ENCODE results near the gene TSC2.

The TSC2 gene

GRCh38 chr16:2045965-2046892 is 1.6 kb upstream of the TSC2 start:
- TF ChIP-seq REST (IDR thresholded peaks at IDR 0.05; ENCODE audit: low read depth) (no peak), NFIC (IDR thresholded peaks at IDR 0.05) (no peak), CEBPB (IDR thresholded peaks at IDR 0.05) (no peak), USF1 (IDR thresholded peaks at IDR 0.05) (no peak), TEAD4 (IDR thresholded peaks at IDR 0.05) (no peak), ZBTB7A (IDR thresholded peaks at IDR 0.05; ENCODE audit: low read depth) (no peak), CREB1 (IDR thresholded peaks at IDR 0.05; ENCODE audit: low read depth) (no peak), EP300 (IDR thresholded peaks at IDR 0.05; ENCODE audit: borderline replicate concordance) (no peak), YY1 (IDR thresholded peaks at IDR 0.05; ENCODE audit: low read depth) (no peak), TAF1 (IDR thresholded peaks at IDR 0.05; ENCODE audit: low read depth) (no peak), TCF12 (IDR thresholded peaks at IDR 0.05; ENCODE audit: low read depth) (no peak), FOXM1 (IDR thresholded peaks at IDR 0.05; ENCODE audit: borderline replicate concordance, low read depth) (no peak), MAX (IDR thresholded peaks at IDR 0.05) (no peak), EGR1 (IDR thresholded peaks at IDR 0.05) (no peak), RAD21 (IDR thresholded peaks at IDR 0.05; ENCODE audit: low read depth) (no peak)

- no peak for TF ChIP-seq TAF1 (IDR thresholded peaks at IDR 0.05; ENCODE audit: low read depth)
- no peak for TF ChIP-seq EGR1 (IDR thresholded peaks at IDR 0.05)
- no peak for TF ChIP-seq TEAD4 (IDR thresholded peaks at IDR 0.05)
- TF ChIP-seq CREB1 (IDR thresholded peaks at IDR 0.05; ENCODE audit: low read depth): no peak
- TF ChIP-seq RAD21 (IDR thresholded peaks at IDR 0.05; ENCODE audit: low read depth): no peak
- no peak for TF ChIP-seq NFIC (IDR thresholded peaks at IDR 0.05)
- TF ChIP-seq USF1 (IDR thresholded peaks at IDR 0.05): no peak
- no peak for TF ChIP-seq CEBPB (IDR thresholded peaks at IDR 0.05)
These were observed 874 bp upstream of the TSC2 start for GRCh38 chr16:2046893-2047329.

GRCh38 chr16:2048116-2048543 is 345 bp downstream of the TSC2 start:
- no peak for TF ChIP-seq EP300 (IDR thresholded peaks at IDR 0.05; ENCODE audit: borderline replicate concordance)
- TF ChIP-seq CEBPB (IDR thresholded peaks at IDR 0.05): no peak

GRCh38 chr16:2053211-2053610 is 5.4 kb downstream of the TSC2 start:
- TF ChIP-seq EP300 (IDR thresholded peaks at IDR 0.05; ENCODE audit: borderline replicate concordance) (no peak), USF1 (IDR thresholded peaks at IDR 0.05) (no peak), YY1 (IDR thresholded peaks at IDR 0.05; ENCODE audit: low read depth) (no peak), CEBPB (IDR thresholded peaks at IDR 0.05) (no peak), CREB1 (IDR thresholded peaks at IDR 0.05; ENCODE audit: low read depth) (no peak), REST (IDR thresholded peaks at IDR 0.05; ENCODE audit: low read depth) (no peak), ZBTB7A (IDR thresholded peaks at IDR 0.05; ENCODE audit: low read depth) (no peak), TCF12 (IDR thresholded peaks at IDR 0.05; ENCODE audit: low read depth) (no peak), FOXM1 (IDR thresholded peaks at IDR 0.05; ENCODE audit: borderline replicate concordance, low read depth) (no peak), RAD21 (IDR thresholded peaks at IDR 0.05; ENCODE audit: low read depth) (no peak), NFIC (IDR thresholded peaks at IDR 0.05) (no peak), MAX (IDR thresholded peaks at IDR 0.05) (no peak)

GRCh38 chr16:2053897-2054296 is 6.1 kb downstream of the TSC2 start:
- TF ChIP-seq TCF12 (IDR thresholded peaks at IDR 0.05; ENCODE audit: low read depth): no peak
